ENCODE measurements around the gene WDR46. TPM values are rescaled to one million over a fixed set of nuclear protein-coding genes. Genes with fewer than 3 reads are reported as not detected.

The WDR46 gene
- polyA plus RNA-seq, 1 donor from 2014 or later = 62.5 TPM

DNA sequence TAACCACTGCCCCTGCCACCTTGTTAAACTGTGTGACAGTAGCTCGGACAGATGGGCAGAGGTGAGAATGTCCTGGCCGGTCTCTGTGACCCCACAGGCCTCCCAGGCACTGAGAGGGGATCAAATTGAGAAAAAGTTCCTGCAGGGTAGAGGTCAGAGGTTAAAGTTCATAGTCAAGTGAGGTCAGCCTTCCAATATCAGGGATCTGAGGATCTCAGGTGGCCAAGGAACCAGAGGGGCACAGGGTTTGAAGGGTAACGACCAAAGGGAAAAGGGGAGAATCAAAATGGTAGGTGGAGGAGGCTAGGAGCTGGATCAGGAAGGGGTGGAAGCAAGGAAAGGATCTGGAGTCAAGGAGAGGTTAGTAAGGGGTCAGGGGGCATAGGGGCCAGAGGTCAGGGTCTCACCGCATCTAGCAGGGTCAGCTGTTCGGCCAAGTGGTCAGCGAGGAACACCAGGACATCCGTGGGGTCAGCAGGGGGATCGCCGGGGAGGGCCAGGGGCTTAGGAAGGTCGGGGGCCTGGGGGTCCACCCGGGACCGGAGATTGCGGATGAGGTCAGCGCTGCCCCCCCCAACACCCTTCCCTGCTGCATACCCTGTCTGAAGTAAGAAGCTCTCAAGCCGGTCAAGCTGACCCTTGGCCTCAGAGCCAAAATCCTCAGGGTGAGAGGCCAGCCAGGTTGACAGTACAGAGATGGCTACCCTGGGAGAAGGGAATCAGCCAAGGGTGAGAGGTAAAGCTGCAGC is 6.8 kb upstream of the WDR46 start:
- H3K4me2 ChIP-seq (ENCODE audit: low read length) = no peak overlapping the region
- H3F3A ChIP-seq (ENCODE audit: insufficient read depth, low read length, poor library complexity, severe bottlenecking) = no peaks in the 10 kb centered on the region
- no peaks in the 10 kb centered on the region for H4K20me1 ChIP-seq (ENCODE audit: insufficient read depth)
- TF ChIP-seq POLR2AphosphoS5 (IDR thresholded peaks at IDR 0.05) (no peak), RAD21 (conservative IDR thresholded peaks at IDR 0.05) (no peak), TAF1 (IDR thresholded peaks at IDR 0.05; ENCODE audit: low read depth) (no peak), SMC3 (conservative IDR thresholded peaks at IDR 0.05; ENCODE audit: poor library complexity) (no peak)
- TF ChIP-seq, protein P1, sequence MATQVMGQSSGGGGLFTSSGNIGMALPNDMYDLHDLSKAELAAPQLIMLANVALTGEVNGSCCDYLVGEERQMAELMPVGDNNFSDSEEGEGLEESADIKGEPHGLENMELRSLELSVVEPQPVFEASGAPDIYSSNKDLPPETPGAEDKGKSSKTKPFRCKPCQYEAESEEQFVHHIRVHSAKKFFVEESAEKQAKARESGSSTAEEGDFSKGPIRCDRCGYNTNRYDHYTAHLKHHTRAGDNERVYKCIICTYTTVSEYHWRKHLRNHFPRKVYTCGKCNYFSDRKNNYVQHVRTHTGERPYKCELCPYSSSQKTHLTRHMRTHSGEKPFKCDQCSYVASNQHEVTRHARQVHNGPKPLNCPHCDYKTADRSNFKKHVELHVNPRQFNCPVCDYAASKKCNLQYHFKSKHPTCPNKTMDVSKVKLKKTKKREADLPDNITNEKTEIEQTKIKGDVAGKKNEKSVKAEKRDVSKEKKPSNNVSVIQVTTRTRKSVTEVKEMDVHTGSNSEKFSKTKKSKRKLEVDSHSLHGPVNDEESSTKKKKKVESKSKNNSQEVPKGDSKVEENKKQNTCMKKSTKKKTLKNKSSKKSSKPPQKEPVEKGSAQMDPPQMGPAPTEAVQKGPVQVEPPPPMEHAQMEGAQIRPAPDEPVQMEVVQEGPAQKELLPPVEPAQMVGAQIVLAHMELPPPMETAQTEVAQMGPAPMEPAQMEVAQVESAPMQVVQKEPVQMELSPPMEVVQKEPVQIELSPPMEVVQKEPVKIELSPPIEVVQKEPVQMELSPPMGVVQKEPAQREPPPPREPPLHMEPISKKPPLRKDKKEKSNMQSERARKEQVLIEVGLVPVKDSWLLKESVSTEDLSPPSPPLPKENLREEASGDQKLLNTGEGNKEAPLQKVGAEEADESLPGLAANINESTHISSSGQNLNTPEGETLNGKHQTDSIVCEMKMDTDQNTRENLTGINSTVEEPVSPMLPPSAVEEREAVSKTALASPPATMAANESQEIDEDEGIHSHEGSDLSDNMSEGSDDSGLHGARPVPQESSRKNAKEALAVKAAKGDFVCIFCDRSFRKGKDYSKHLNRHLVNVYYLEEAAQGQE (IDR thresholded peaks at IDR 0.05; ENCODE audit: borderline replicate concordance) = no peak
- no peaks in the 10 kb centered on the region for H3K27me3 ChIP-seq (ENCODE audit: insufficient read depth, low read depth, low read length)
- no peak overlapping the region for H2AFZ ChIP-seq (ENCODE audit: low read depth, low read length)
- no peak overlapping the region for H3K4me3 ChIP-seq (ENCODE audit: low read length)
- H3K27ac ChIP-seq (ENCODE audit: low read length) = no peak overlapping the region
- H3K79me2 ChIP-seq (replicated peaks; ENCODE audit: insufficient read depth, low read length) = peaks cover 2% of the 10 kb centered on the region
- H3K9ac ChIP-seq (ENCODE audit: low read length) = no peak overlapping the region
- no peaks in the 10 kb centered on the region for H3K9me2 ChIP-seq (ENCODE audit: insufficient read depth, low read length)
- no peaks in the 10 kb centered on the region for H3K36me3 ChIP-seq (ENCODE audit: insufficient read depth, low read length)
- no peaks in the 10 kb centered on the region for H3K9me3 ChIP-seq (ENCODE audit: low read length)

DNA sequence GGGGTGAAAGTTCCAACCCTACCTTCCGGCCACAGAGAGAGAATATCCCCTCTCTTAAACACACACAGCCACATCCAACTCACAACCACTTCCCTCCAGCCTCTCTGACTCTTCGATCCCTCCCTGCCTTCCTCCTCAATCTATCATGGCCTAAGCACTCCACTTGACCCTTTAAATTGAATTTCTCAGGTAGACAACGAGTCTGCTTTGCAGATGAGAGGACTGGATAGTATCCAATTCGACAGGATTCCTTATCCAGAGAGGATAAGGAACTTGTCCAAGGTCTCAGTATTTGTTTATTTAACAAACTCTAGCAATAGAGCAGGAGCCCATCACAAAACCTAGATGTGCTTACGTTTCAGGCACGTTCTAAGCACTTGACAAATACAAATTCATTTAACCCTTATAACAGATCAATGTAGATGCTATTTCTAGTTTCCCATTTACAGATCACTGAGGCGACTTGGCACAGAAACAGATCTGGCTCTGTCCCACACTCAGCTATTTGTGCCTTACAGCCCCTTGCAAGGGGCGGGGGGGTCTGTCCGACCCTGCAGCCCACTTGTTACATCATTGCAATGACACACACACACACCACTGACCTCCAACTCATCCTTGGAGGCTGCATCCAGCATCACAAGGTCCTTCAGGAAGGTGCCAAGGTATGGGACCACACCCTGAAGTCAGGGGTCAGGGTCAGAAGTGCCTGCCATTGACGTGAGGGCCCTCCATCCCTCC is 5.2 kb upstream of the WDR46 start:
- Histone ChIP-seq H3K9me3 (ENCODE audit: low read length) (no peaks in the 10 kb centered on the region), H3K9ac (ENCODE audit: low read length) (no peak overlapping the region), H2AFZ (ENCODE audit: low read depth, low read length) (no peak overlapping the region), H3K27ac (ENCODE audit: low read length) (no peak overlapping the region), H3K9me2 (ENCODE audit: insufficient read depth, low read length) (no peaks in the 10 kb centered on the region), H3F3A (ENCODE audit: insufficient read depth, low read length, poor library complexity, severe bottlenecking) (no peaks in the 10 kb centered on the region), H3K4me3 (ENCODE audit: low read length) (no peak overlapping the region), H3K27me3 (ENCODE audit: insufficient read depth, low read depth, low read length) (no peaks in the 10 kb centered on the region), H4K20me1 (ENCODE audit: insufficient read depth) (no peaks in the 10 kb centered on the region), H3K79me2 (replicated peaks; ENCODE audit: insufficient read depth, low read length) (peaks cover 11% of the 10 kb centered on the region), H3K36me3 (ENCODE audit: insufficient read depth, low read length) (no peaks in the 10 kb centered on the region), H3K4me2 (ENCODE audit: low read length) (no peak overlapping the region)
- no peak for TF ChIP-seq POLR2AphosphoS5 (IDR thresholded peaks at IDR 0.05)
- TF ChIP-seq EZH2 (IDR thresholded peaks at IDR 0.05; ENCODE audit: borderline replicate concordance, insufficient read depth, low read length, poor library complexity, severe bottlenecking) = no peak
- TF ChIP-seq, protein P1 (IDR thresholded peaks at IDR 0.05; ENCODE audit: borderline replicate concordance) = no peak
- TF ChIP-seq MXI1 (conservative IDR thresholded peaks at IDR 0.05; ENCODE audit: poor library complexity, severe bottlenecking) = no peak
- TF ChIP-seq SMC3 (conservative IDR thresholded peaks at IDR 0.05; ENCODE audit: poor library complexity) = no peak
- TF ChIP-seq RAD21 (conservative IDR thresholded peaks at IDR 0.05) = no peak
- TF ChIP-seq TAF1 (IDR thresholded peaks at IDR 0.05; ENCODE audit: low read depth) = no peak
- TF ChIP-seq, protein P2, sequence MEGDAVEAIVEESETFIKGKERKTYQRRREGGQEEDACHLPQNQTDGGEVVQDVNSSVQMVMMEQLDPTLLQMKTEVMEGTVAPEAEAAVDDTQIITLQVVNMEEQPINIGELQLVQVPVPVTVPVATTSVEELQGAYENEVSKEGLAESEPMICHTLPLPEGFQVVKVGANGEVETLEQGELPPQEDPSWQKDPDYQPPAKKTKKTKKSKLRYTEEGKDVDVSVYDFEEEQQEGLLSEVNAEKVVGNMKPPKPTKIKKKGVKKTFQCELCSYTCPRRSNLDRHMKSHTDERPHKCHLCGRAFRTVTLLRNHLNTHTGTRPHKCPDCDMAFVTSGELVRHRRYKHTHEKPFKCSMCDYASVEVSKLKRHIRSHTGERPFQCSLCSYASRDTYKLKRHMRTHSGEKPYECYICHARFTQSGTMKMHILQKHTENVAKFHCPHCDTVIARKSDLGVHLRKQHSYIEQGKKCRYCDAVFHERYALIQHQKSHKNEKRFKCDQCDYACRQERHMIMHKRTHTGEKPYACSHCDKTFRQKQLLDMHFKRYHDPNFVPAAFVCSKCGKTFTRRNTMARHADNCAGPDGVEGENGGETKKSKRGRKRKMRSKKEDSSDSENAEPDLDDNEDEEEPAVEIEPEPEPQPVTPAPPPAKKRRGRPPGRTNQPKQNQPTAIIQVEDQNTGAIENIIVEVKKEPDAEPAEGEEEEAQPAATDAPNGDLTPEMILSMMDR (IDR thresholded peaks at IDR 0.05; ENCODE audit: poor library complexity, severe bottlenecking) = no peak
- no peak for TF ChIP-seq EP300 (conservative IDR thresholded peaks at IDR 0.05; ENCODE audit: poor library complexity, severe bottlenecking)
